ENCODE measurements around the gene ARHGEF16.

DNA sequence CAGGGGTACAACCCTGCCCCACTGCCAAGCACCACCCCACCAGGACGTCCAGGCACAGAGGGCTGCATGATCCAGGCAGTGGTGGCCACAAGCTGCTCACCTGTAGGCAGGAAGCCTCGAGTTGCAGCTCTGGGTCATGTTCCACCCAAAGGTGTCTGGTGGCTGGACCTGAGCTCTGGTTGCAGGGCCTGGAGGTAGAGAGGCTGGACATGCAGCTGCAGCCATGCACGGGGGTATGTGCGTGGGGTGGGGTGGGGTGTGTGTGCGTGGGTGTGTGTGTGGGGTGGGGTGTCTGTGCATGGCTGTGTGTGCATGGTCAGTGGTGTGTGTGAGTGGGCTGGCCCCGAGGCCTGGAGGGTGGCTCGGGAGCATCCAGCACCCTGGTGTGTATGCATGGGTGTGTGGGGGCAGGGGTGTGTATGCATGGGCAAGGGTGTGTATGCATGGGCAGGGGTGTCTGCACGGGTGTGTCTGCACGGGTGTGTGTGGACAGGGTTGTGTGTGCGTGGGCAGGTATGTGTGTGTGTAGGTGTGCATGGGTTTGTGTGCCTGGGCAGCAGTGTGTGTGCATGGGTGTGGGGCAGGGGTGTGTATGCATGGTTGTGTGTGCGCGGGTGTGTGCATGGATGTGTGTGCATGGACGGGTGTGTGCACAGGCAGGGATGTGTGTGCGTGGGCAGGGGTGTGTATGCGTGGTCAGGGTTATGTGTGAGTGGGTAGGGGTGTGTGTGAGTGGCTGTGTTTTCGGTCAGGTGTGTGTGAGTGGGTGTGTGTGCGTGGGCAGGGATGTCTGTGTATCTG is 15.6 kb downstream of the ARHGEF16 start:
- TF ChIP-seq, protein P1, sequence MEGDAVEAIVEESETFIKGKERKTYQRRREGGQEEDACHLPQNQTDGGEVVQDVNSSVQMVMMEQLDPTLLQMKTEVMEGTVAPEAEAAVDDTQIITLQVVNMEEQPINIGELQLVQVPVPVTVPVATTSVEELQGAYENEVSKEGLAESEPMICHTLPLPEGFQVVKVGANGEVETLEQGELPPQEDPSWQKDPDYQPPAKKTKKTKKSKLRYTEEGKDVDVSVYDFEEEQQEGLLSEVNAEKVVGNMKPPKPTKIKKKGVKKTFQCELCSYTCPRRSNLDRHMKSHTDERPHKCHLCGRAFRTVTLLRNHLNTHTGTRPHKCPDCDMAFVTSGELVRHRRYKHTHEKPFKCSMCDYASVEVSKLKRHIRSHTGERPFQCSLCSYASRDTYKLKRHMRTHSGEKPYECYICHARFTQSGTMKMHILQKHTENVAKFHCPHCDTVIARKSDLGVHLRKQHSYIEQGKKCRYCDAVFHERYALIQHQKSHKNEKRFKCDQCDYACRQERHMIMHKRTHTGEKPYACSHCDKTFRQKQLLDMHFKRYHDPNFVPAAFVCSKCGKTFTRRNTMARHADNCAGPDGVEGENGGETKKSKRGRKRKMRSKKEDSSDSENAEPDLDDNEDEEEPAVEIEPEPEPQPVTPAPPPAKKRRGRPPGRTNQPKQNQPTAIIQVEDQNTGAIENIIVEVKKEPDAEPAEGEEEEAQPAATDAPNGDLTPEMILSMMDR (IDR thresholded peaks at IDR 0.05): no peak
- TF ChIP-seq POLR2A (IDR thresholded peaks at IDR 0.05): no peak
